Central memory CD4-positive, alpha-beta T cell (primary cell): ENCODE results near the gene UBTF.
A peak's percentile ranks its signal among the peaks of the same experiment; 100 is the strongest.

Source experiments
- DNase-seq: peaks from one replicate; pipeline ENCODE4 v3.0.0; 2022

The UBTF gene

DNA sequence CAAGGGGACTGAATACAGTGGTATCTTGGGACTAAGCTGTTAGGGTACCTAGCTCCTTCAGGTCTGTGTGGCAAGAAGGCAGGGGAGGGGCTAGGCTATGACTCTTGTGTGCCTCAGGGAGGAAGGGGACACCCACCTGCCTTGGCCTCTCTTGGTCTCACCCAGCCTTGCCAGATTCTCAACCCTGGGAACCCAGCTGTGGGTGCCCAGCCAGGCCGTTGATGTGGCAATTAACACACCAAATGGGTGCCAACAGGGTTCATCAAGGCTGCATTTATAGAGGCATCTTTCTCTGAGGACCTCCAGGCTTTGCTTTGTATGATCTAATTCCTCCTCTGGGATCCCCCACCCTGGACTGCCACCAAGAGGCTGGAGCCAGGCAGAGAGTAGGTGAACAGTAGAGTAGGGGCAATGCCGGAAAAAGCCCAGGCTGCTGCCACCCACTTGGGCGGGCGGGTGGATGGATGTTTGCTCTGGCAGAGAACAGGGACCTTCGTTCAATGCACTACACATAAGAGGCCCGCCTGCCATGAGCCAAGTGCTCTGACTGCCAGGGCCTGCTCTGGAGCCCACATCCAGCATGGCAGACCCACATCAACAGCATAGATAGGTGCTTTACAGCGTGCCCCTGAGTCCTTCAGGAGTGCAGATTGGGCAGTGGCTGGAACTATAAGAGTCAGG is 52.2 kb downstream of the UBTF start:
- DNase-seq, result no peak

DNA sequence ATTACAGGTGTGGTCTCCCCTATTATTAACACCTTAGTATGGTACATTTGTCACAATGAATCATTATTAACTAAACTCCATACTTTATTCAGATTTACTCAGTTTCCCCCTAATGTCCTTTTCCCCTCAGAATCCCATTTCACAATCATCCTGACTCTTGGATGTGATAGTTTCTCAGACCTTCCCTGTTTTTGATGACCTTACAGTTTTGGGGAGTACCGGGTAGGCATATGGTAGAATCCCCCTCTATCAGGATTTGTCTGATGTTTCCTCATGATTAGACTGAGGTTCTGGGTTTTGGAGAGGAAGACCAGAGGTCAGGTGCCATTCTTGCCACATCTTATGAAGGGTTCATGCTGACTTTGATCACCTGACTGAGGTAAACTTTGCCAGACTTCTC is 55.0 kb downstream of the UBTF start:
- DNase-seq, result no peak

DNA sequence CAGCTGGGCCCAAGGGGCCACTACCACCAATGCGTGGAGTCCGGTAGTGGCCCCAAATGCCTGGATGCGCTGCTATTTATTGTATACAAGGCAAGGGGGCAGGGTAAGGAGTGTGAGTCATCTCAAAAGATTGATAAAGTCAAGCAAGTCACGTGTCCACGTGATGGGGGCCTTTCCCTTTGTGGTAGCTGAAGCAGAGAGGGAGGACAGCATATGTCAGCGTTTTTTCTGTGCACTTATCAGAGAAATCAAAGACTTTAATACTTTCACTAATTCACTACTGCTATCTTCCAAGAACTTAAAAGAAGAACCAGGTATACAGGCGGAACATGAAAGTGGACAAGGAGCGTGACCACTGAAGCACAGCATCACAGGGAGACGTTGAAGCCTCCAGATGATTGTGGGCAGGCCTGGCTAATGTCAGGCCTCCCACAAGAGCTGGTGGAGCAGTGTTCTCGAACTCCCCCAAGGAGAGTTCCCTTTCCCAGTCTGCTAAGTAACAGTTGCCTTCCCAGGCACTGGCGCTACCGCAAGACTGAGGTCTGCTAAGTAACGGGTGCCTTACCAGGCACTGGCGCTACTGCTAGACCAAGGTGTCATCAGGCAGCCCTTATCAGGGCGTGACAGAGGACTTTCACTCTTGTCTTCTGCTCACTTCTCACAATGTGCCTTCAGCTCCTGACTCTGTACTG is 59.8 kb downstream of the UBTF start:
- DNase-seq, result peak; percentile 33

DNA sequence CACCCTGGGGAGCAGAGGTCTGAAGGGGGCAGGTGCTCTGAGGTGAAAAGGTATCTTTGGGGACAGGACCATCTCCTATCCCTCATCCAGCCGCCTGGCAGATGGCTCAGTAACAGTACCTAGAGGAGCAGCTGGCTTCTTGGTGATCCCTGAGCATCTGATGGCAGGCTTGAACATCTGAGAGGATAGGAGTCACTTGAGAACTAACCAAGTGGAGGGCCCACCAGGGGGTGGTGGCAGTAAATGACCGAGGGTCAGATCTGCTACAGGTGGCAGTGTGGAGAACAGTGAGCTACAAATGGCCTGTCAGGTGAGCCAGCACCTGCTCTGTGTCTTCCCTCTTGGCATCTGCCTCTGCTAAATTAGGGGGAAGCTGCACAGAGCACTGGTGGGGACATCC is 64.0 kb downstream of the UBTF start:
- no peak for DNase-seq
